GM18870 (cell line): ENCODE results near the gene ODAD2.
"Not testable (repeated sequence)": the region's sequence is repeated elsewhere in the genome, so short reads cannot be mapped to it uniquely, and the experiment has no call there.

Experiments used
- ATAC-seq: cut with Tn5 transposase; IDR thresholded peaks from one replicate; pipeline ENCODE4 v1.9.1; 2021; ENCODE audit warnings: moderate library complexity; ENCODE audit not compliant: unreplicated experiment

ODAD2 gene, protein sequence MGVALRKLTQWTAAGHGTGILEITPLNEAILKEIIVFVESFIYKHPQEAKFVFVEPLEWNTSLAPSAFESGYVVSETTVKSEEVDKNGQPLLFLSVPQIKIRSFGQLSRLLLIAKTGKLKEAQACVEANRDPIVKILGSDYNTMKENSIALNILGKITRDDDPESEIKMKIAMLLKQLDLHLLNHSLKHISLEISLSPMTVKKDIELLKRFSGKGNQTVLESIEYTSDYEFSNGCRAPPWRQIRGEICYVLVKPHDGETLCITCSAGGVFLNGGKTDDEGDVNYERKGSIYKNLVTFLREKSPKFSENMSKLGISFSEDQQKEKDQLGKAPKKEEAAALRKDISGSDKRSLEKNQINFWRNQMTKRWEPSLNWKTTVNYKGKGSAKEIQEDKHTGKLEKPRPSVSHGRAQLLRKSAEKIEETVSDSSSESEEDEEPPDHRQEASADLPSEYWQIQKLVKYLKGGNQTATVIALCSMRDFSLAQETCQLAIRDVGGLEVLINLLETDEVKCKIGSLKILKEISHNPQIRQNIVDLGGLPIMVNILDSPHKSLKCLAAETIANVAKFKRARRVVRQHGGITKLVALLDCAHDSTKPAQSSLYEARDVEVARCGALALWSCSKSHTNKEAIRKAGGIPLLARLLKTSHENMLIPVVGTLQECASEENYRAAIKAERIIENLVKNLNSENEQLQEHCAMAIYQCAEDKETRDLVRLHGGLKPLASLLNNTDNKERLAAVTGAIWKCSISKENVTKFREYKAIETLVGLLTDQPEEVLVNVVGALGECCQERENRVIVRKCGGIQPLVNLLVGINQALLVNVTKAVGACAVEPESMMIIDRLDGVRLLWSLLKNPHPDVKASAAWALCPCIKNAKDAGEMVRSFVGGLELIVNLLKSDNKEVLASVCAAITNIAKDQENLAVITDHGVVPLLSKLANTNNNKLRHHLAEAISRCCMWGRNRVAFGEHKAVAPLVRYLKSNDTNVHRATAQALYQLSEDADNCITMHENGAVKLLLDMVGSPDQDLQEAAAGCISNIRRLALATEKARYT

GRCh38 chr10:27998954-27999275 is at the start of gene ODAD2:
Gene ODAD2 (minus strand): TSS chr10:27999079. CDS start chr10:27995142, 3,937 bp downstream.
- ATAC-seq: no peak

DNA sequence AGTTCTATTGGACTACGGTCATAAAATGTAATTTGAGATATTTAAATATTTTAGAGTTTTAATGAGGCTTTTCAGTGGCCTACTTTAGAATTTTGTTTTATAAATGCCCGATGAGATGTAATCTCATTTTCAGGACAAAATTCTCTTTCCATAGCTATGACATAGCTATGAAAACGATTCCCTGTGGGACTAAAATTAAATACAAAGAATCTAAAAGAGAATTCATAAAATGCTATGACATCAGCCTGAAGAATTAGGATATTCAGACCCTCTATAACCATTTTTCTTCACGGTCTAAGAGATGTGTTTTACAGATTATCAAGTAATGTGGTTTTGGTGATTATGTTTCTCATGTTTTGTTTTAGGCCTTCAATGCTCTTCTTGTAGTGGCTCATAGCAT is 48.2 kb upstream of the ODAD2 start:
- no peak for ATAC-seq

DNA sequence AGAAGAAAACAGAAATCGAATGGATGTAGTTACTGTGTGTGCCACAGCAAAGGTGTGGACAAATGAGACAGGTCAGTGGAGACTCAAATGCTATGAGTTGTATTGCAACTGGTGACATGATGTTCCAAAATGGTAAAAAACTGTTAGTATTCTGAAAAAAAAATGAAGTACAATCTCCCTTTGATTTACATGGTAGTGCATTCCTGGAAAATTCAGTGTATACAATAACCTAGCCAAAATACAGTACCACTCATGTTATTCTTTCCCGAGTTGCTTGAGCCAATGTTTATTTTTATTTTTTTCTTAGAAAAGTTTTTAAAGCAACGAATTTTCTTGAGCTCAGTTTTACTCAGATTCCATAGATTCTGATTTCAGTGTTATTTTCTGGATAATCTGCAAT is 47.7 kb upstream of the ODAD2 start:
- ATAC-seq: no peak

DNA sequence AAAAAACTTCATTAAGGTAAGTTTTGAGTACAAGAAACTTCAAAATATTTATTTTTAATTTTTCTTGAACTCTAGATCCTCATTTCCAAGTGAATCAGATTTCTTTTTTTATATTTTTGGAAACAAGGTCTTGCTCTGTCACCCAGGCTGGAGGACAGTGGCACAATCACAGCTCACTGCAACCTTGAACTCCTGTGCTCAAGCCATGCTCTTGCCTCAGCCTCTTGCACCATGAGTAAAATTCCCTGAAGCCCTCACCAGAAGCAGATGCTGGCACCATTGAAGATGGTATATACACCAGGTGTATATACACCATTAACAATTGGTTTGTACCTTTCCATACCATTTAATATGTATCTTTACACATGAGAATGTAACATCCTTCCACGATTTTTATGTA is 45.1 kb upstream of the ODAD2 start:
- no peak for ATAC-seq

GRCh38 chr10:28036587-28036986 is 37.7 kb upstream of the ODAD2 start:
- ATAC-seq: no peak

DNA sequence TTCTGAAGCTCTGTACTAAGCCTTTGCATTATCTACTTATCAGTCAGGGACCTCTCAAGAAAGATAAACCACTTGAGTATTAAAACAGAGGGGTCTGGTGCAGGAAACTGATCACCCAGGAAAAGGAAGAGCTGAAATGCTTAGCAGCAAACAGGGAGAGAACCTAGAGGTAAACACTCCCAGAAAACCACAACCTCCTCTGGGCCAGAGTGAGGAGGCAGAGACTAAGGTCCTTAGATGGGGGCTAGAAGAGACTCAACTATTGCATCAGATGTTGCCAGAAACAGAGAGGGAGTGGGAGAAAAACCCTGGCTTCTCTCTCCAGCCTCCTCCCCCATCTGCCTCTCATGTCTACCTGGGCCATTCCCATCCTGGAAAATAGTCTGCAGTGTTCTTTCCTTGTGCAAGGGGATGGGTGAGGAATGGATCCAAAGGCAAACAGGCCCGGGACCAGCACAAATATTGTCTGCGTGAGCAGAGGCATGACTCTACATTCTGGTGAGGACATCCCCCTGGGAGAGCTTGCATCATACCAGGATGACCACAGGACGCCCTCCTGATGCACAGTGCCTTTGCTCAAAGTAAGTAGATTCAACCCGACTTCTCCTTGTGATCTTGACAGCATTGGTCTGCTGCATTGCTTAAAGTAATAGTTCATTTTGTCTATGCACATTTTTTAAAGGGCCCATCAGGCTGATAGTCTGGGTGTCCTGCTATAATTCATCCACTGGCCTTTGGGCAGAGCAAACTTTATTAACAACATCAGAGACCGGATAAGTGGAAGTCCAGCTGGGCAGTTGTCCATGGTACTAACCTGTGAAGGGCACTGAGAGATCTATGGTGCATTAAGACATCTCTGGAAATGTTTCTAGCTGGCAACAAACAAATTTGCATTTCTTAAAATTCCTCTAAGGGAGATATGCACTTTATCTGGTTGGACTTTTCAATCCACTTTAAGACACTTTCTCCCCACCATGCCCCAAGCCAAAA is 22.4 kb upstream of the ODAD2 start:
- ATAC-seq: no peak

DNA sequence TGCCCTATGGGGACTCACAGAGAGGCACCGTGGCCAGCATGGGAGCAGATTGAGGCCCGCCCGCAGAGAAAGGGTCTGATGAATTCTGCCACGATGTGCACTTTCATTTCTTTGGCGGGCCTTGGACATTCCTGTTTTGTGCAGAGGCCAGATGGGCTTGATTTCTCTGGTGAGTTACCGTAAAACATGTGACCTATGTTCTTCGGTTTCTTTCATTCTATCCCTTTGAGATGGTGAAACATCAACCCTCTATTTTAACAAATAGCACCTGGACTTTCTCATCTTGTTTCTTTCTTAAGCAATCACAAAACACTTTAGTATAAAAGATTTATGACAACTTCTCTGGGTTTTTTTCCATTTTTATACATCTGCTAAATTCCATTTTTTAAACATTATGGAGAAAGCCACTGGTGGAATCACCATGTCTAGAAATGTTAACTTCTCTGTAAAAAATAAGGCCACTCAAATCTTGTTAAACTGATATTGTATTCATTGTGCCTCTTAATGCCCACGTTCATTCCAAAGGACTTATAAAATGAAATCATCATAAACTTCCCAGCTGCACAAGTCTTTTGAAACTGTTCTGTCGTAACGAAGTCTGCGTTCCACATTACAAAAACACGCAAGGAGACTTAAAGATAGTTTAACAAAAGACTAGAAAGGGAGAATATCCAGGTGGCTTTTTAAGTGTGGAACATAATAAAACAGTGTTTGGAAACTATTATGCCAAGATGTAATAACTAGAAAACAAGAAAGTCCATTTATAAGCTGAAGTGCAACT is 21.4 kb upstream of the ODAD2 start:
- no peak for ATAC-seq

DNA sequence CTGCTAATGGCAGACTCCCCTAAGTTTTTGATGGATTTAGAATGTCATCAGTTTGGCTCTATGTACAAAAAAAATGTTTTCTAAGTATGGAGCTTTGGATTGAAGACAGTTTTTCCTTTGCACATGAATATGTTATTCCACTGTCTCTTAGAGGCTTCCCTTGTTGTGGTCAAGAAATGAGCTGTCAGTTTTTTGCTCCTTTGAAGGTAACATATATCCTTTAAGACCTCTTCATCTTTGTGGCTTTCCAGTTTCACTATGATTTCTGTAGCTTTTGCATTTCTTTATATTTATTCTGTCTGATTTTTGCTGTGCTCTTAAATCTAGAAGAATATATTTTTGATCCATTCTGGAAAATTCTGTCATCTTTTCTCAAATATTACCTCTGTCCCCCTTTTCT is 15.8 kb upstream of the ODAD2 start:
- no peak for ATAC-seq

GRCh38 chr10:28012990-28013515 is 14.2 kb upstream of the ODAD2 start:
- no peak for ATAC-seq

DNA sequence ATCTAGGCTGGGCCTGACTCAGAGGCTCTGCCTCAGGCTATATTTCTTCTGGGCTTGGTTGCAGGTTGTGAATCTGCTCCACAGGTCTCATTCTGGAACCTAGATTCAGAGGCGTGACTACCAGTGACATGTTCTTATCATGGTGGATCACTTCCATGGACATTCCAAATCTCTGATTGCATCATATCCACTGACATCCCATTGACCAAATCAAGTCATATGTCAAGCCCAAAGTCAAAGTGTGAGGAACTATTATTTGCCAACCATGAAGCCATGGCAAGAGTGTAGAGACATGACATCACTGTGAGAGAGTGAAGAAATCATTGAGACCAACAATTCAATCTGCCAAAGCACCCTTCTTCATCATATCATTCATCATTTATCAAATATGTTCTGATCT is 11.9 kb upstream of the ODAD2 start:
- ATAC-seq: no peak

- ATAC-seq: no peak
Measured at GRCh38 chr10:28008054-28008453, 9.2 kb upstream of the ODAD2 start.

DNA sequence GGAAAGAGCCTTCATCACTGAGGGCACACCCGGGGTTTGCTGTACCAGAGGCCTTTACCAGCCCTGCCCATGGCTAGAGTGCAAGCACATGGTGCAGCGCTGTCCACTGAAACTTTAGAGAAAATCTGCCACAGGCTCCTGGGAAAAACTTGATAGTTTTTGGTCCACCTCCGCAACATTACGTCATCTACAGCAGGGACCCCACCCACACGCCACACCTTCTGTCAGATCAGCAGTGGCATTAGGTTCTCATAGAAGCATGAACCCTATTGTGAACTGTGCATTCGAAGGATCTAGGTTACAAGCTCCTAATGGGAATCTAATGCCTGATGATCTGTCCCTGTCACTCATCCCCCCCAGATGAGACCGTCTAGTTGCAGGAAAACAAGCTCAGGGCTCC is 2.5 kb upstream of the ODAD2 start:
- ATAC-seq: no peak

GRCh38 chr10:27998178-27998953 is 513 bp downstream of the ODAD2 start:
- ATAC-seq: no peak

GRCh38 chr10:27997865-27998177 is 1.1 kb downstream of the ODAD2 start:
- ATAC-seq: no peak

- ATAC-seq: no peak
Measured at GRCh38 chr10:27995311-27995710, 3.6 kb downstream of the ODAD2 start.

GRCh38 chr10:27989357-27989756 is 9.5 kb downstream of the ODAD2 start:
- ATAC-seq: not testable (repeated sequence)

DNA sequence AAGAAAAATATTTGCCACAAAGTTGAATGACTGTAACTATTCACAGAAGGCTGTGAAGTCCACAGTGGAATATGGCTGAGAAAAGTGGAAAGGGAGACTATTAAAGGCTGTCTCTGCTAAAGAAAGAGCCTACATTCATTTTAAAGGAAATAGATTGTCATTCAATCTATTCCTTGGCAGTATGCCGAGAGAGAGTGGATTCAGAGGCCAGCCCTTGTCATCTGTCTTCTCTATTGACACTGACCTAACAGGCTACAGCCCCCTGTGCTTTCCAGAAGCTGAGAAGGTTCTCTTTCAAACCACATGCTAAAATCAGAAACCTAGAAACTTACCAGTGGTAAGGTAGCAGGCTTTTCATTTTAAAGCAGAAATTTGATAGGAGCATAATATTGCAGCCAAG is 12.1 kb downstream of the ODAD2 start:
- ATAC-seq: no peak

DNA sequence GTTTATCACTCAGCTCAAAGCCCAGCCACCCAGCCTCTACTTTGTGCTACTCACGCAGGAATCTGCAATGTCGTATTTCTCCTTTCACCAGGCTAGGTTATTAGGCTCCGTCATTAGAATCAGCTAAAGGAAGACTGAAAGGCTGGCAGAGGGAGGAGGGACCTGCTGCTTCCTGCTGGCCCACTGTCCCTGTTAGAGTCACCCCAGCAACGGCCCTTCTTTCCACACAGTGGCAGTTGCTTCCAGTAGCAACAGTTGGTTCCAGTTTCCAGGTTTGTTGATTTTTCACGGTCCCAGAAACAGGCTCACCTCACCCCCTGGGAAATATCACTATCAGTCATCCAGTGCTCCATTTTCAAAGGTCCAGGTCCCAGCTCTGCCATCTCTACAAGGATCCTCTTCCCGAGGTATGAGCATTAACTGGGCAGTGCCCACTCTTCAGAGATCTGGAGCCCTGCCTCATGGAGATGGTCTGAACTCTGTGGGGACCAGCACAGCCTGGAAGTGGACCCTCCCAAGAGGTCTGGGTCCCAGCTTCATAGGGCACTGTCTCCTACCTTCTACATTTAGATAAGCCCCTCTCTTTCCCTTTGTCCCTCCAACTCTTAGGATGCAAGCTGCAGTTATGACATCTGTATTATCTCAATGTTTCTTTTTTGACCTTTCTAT is 15.9 kb downstream of the ODAD2 start:
- ATAC-seq: no peak

DNA sequence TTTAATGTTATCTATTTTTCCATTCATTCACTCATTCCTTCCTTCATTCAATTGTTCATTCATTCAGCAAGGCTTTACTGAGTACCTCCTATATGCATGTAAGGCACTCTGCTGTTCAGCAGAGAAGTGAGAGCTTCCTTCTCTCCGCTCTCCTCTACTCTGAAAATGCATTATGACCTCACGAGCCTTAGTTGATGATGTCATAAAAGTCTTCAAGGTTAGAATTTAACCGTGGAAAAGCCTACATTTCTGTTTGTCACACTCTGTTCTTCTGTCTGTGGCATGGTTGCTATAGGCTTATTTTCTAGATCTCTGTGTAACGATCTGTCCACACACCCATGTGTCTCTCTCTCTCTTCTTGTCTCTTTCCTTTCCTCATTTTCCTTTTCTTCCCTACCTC is 17.1 kb downstream of the ODAD2 start:
- ATAC-seq: no peak
